GM21360 (cell line): ENCODE results near the gene CLEC16A.

Source experiments
- ATAC-seq: cut with Tn5 transposase; IDR thresholded peaks from one replicate; pipeline ENCODE4 v1.9.1; 2021; ENCODE audit warnings: mild to moderate bottlenecking, moderate library complexity; ENCODE audit not compliant: unreplicated experiment

The CLEC16A gene

GRCh38 chr16:11108466-11108805 is 164.1 kb downstream of the CLEC16A start:
- no peak for ATAC-seq

GRCh38 chr16:11109566-11109965 is 165.2 kb downstream of the CLEC16A start:
- ATAC-seq = no peak

GRCh38 chr16:11111150-11111549 is 166.8 kb downstream of the CLEC16A start:
- ATAC-seq = no peak

DNA sequence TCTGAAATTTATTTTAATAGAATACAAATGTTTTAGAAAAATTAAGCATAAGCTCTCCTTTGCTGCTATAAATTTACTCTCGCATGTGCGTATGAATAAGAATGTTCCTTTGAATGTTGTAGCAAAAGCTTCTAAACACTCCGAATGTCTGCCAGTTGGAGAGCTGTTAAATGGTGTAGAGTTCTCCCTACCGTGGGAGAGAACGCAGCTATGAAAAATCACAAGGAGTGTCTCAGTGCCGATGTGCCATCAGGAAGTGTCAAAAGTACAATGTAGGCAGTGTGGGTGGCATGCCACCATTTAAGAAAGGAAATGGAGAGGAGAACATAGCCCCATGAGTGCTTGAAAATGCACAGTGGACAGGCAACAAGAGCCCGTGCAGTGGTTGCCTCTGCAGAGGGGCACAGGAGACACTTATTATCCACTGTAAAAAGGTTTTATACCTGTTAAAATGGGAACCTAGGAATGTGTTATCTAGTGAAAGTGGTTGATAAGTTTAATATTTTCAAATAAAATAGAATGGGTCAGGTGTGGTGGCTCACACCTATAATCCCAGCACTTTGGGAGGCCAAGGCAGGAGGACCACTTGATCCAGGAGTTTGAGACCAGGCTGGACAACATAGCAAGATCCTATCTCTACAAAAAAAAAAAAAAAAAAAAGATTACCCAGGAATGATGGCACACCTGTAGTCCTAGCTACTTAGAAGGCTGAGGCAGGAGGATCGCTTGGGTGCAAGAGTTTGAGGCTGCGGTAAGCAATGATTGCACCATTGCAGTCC is 167.7 kb downstream of the CLEC16A start:
- ATAC-seq = no peak

DNA sequence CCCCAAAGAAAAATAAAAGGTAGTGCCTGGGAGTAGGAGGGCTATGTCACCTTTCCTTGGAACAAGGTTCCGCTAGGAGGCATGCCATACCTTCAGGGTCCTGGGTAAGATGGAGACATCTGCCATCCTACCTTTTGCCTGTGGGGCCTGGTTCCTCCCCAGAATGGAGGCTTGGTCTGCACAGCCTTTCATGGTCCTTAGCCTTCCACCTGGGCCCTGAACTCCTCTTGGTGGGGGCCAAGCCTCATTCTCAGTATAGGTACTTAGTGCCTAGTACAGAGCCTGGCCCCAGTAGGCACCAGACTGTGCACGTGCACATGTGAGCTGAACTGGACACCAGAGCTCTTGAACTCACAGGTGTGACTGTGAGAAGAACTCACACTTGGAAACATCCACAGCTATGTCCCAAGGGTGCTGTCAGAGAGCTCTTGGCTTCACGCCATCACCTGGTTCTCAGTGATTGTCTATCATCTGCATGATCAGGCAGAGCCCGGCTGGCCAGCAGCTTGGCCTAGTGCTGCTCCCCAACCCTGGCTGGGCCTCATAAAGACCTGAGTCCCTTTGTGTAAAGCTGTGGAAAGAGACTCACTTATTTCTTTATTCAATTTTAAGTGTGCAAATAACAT is 168.5 kb downstream of the CLEC16A start:
- ATAC-seq = no peak

GRCh38 chr16:11114366-11115164 is 170.2 kb downstream of the CLEC16A start:
- ATAC-seq = no peak

- no peak for ATAC-seq
These were observed 173.3 kb downstream of the CLEC16A start for GRCh38 chr16:11117576-11118211.

DNA sequence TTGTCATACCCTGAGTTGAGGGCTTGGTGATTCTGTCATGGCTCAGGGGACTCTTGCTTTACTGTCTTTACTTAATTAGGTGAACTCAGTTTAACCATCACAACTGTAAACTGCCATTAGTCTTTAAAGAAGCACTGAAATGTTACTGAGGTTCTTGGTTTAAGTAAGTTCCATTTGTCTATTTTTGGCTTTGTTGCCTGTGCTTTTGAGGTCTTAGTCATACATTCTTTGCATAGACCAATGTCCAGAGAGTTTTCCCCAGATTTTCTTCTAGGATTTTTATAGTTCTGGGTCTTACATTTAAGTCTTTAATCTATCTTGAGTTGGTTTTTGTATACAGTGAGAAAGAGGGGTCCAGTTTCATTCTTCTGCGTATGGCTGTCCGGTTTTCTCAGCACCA is 174.1 kb downstream of the CLEC16A start:
- no peak for ATAC-seq

DNA sequence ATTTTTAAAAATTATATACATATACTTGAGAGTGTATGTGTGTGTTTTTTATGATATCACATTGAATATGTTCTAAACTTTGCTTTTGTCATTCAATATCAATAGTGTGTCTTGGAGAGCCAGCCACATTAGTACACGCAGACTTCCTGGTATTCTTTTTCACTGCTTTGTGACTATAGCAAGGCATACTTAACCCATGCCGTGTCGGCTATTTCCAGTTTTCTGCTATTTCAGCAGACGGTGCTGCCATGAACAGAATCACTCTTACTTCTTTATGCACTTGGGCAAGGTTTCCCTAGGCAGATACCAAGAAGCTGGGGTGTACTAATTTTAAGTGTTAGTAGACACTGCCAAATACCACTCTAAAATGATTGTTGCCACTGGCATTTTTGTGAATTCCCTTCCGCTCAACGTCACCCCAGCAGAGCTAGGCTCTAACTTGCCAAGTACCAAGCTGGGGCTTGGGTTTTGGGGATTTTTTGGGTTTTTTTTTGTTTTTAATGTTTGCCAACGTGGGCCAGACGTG is 176.8 kb downstream of the CLEC16A start:
- no peak for ATAC-seq

DNA sequence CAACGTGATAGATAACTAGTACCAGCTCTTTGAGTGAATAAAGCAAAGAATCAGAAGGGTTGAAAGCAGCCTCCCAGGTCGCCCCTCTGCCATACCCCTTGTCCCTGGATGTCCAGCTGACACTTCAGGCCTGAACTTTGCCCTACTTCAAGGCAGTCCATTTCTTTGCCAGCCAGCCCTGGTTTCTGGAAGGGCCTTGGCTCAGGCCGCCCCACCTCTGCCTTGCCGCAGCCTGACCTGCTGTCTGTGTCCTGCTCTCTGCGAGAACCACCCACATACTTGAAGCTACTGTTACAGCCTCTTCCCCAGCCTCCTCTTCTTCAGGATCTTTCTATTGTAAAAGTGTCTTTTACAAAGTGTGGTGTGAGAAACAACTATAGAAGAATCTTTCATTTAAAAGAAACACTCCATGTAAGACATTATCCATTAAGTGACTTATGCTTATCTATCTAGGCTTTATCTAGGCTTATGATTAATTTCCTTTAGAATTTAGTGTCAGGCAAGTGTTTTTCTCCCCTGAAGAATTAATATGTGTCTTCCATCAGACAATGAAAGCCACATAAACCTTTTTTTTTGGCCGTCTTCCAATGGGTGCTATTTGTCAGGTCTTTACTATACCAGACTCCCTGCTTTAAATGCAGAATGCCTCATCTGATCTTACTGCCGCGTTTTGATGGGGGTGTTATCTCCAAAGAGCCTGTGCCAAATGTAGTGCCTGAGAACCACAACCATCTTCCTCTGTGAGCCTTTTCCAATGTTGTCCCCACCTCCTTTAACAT is 177.7 kb downstream of the CLEC16A start:
- no peak for ATAC-seq

- ATAC-seq = no peak
These were observed 179.3 kb downstream of the CLEC16A start for GRCh38 chr16:11123666-11124065.

DNA sequence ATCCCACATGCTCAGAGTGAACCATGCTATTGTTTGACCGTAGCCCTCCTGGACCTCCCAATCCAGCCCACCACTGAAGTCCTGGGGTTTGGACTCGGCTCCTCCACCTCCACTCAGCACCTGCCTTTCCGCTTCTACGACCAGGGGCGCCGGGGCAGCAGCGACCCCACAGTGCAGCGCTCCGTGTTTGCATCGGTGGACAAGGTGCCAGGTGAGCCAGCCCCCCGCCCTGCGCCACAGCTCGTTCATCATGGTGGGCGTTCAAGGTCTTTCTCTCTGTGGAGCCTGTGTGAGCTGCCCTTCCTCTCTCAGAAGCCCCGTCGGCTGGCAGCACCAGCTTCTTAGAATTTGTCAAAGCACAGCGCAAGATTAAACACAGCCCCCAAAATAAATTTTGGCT is 181.6 kb downstream of the CLEC16A start:
- ATAC-seq = no peak

GRCh38 chr16:11126399-11127054 is 182.2 kb downstream of the CLEC16A start:
- ATAC-seq = no peak

DNA sequence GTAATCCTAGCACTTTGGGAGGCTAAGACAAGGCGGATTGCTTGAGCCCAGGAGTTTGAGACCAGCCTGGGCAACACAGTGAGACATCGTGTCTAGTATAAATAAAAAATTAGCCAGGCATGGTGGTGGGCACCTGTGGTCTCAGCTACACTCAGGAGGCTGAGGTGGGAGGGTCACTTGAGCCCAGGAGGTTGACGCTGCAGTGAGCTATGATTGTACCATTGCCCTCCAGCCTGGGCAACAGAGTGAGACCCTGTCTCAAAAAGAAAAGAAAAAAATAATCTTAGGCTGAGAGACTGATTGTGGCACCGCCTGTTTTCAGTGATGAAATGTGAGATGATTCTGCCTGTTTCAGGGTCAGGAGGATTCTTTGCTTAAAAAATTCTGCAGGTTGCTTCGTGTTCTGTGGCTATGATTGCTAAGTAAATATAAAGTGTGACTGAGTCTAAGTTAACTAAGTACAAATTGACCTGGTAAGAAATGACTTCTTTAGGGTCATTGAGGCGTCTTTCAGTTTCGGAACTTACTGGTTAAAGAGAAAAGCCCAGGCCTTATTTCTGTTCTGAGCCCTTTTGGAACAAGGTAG is 183.3 kb downstream of the CLEC16A start:
- no peak for ATAC-seq

GRCh38 chr16:11128211-11129141 is 184.1 kb downstream of the CLEC16A start:
- no peak for ATAC-seq

- no peak for ATAC-seq
These were observed 185.0 kb downstream of the CLEC16A start for GRCh38 chr16:11129378-11129781.

DNA sequence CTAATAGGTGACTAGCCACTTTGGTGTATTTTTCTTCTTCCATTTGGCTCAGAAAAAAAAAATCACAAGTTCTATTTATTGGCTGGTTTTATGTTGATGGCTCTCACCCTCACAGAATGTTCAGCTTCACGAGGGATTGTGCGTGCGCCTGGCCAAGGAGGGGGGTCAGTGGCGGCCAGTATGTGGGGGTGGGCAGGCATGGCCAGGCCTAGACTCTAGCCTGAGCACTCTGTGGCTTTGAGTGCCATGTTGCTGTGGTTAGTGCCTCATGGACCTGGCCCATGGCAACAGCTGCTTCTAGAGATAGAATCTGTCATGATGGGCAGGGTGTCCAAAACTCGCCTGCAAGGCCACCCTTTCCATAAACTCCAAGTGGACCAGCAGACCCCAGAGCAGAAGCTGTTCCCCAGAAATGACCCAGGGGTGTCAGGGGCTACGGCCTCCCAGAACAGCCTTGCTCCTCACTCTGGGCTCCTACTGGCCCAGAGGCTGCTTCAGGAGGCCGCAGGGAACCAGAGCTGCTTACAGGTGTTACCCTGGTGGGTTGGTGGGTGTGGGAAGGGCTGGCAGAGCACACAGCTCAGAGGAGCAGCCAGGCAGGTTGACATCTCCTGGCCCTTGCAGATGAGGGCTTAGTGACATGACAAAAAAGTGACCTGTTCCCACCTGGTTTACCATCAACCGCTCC is 186.8 kb downstream of the CLEC16A start:
- no peak for ATAC-seq

GRCh38 chr16:11131706-11132105 is 187.3 kb downstream of the CLEC16A start:
- ATAC-seq = no peak
